ENCODE results near the gene APPBP2. TPM values are rescaled to one million over a fixed set of nuclear protein-coding genes. Genes with fewer than 3 reads are reported as not detected.
"Not testable (repeated sequence)": the region's sequence is repeated elsewhere in the genome, so short reads cannot be mapped to it uniquely, and the experiment has no call there.

APPBP2 gene
- 10 to 100 TPM; 45.5 to 57.8 (median 55.8) TPM for polyA plus RNA-seq (ENCODE audit: insufficient read length in 4 of 4)

GRCh38 chr17:60525685-60526514 is at the start of gene APPBP2:
TSS of gene APPBP2 (minus strand) at chr17:60526242. CDS start at chr17:60525931, 311 bp downstream.
- peak; percentile 82 to 88 (median 86) for DNase-seq (ENCODE audit: low read depth in 4 of 4, low spot score in 3 of 4)

DNA sequence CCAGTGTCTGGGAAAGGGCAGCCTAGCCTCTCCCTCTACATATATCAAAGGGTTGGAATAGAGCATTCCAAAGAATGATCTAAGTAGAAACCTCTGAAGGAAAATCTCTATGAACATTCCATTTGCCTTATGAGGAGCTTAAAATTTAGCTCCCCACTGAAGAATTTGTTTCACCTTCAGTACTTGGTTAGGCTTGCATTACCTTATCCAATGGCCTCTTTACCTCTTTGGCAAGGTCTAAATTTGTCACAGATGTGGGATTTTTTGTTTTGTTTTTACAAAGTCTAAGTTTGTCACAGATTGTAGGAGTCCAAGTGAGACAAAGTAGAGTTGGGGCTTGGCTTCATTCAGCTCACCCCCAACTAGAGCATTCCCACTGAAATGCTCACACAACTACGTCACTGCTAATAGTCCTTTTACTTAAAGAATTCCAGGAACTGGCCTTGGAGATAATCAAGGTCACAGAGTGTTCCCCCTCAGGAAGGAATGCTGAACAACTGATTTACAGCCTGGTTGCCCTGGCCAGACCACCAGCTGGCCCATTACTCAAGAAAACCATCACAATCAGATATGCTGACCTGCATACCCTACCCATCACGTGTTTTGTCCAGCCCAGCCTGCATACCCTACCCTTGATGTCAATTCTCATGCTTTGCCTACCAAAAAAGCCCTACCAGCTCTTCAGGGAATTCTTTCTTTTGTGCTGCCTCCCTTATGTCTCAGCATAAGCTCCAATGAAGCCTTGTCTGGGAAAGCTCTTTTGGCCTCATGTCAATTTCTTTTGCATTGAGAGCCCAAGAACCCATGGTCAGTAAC is 47.4 kb upstream of the APPBP2 start:
- no peak for DNase-seq (ENCODE audit: low read depth in 4 of 4, low spot score in 3 of 4)

GRCh38 chr17:60565233-60565632 is 39.2 kb upstream of the APPBP2 start:
- no peak for DNase-seq (ENCODE audit: low read depth in 4 of 4, low spot score in 3 of 4)

- no peak for DNase-seq (ENCODE audit: low read depth in 4 of 4, low spot score in 3 of 4)
Measured at GRCh38 chr17:60563743-60564142, 37.7 kb upstream of the APPBP2 start.

GRCh38 chr17:60562421-60562820 is 36.4 kb upstream of the APPBP2 start:
- DNase-seq (ENCODE audit: low read depth in 4 of 4, low spot score in 3 of 4), result no peak

- DNase-seq (ENCODE audit: low read depth in 4 of 4, low spot score in 3 of 4), result no peak
Measured at GRCh38 chr17:60560860-60561257, 34.8 kb upstream of the APPBP2 start.

- no peak for DNase-seq (ENCODE audit: low read depth in 4 of 4, low spot score in 3 of 4)
Measured at GRCh38 chr17:60559995-60560859, 34.2 kb upstream of the APPBP2 start.

DNA sequence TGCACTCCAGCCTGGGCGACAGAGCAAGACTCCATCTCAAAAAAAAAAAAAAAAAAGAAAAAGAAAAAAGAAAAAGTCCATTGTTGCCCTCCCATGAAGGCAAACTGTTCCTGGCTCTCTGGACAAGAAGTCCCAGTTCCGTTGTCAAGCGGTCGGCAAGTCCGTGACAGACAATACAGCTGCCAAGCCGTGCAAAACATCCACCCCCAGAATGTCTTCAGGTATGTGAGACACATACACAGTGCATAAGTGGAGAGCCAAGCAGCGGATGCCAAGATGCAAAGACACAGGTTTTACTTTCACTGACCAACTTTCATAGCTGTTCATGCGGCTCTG is 33.6 kb upstream of the APPBP2 start:
- DNase-seq (ENCODE audit: low read depth in 4 of 4, low spot score in 3 of 4), result no peak

GRCh38 chr17:60557805-60558204 is 31.8 kb upstream of the APPBP2 start:
- DNase-seq (ENCODE audit: low read depth in 4 of 4, low spot score in 3 of 4), result no peak

GRCh38 chr17:60555786-60556185 is 29.7 kb upstream of the APPBP2 start:
- DNase-seq (ENCODE audit: low read depth in 4 of 4, low spot score in 3 of 4), result no peak

- no peak for DNase-seq (ENCODE audit: low read depth in 4 of 4, low spot score in 3 of 4)
Measured at GRCh38 chr17:60554377-60554788, 28.3 kb upstream of the APPBP2 start.

- DNase-seq (ENCODE audit: low read depth in 4 of 4, low spot score in 3 of 4), result not testable (repeated sequence)
Measured at GRCh38 chr17:60552255-60552654, 26.2 kb upstream of the APPBP2 start.

- no peak for DNase-seq (ENCODE audit: low read depth in 4 of 4, low spot score in 3 of 4)
Measured at GRCh38 chr17:60548990-60549389, 22.9 kb upstream of the APPBP2 start.

DNA sequence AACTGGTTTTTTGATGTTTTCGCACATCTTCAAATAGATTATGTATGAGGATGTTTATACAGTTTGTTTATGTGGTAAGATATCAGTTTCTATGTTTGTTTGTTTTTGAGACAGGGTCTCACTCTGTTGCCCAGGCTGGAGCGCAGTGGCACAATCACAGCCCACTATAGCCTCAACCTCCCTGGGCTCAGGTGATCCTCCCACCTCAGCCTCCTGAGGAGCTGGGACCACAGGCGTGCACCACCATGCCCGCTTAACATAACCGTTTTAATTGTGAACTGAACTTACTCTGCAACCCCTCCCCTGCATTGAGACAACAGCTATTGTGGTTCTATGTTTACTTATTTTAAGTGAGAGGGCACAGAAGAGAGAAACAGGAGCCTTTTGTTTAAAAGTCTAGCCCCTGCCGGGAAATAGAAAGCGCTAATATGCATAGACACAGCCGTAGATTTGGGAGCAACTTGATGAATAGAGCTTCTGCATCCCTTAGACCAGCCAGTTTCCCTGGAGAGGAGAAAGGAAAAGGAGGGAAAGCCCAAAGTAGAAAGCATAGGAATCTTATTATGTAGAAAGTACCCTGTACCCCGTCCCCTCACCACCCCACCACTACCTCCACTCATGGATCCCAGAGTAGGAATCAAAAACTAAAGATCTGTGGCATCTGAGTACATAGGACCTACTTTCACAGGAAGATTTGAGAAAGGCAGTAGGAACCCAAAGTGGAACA is 19.6 kb upstream of the APPBP2 start:
- no peak for DNase-seq (ENCODE audit: low read depth in 4 of 4, low spot score in 3 of 4)

- no peak for DNase-seq (ENCODE audit: low read depth in 4 of 4, low spot score in 3 of 4)
Measured at GRCh38 chr17:60542071-60542470, 16.0 kb upstream of the APPBP2 start.

DNA sequence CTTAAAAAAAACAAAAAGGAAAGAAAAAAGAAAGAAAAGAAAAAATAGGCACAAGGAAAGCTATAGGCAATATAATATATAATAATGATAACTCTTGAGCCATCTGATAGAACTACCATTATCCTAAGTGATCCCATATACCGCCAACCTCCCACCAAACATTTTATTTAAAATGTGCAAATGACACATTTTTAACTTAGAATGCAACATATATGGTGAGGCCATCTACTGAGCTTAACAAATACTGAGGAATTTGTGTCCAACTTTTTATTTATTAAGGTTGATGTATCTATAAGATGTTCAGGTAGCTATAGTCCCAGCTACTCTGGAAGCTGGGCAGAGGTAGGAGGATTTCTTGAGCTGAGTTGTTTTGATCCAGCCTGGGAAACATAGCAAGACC is 14.4 kb upstream of the APPBP2 start:
- no peak for DNase-seq (ENCODE audit: low read depth in 4 of 4, low spot score in 3 of 4)

GRCh38 chr17:60539807-60540206 is 13.8 kb upstream of the APPBP2 start:
- DNase-seq (ENCODE audit: low read depth in 4 of 4, low spot score in 3 of 4), result no peak

DNA sequence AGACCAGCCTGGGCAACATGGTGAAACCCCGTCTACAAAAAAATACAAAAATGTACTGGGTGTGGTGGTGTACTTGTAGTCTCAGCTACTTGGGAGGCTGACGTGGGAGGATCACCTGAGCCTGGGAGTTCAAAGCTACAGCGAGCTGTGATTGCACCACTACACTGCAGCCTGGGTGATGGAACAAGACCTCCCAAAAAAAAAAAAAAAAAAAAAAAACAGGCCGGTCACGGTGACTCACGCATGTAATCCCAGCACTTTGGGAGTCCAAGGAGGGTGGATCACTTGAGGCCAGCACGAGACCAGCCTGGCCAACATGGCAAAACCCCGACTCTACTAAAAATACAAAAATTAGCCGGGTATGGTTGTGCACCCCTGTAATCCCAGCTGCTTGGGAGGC is 12.7 kb upstream of the APPBP2 start:
- DNase-seq (ENCODE audit: low read depth in 4 of 4, low spot score in 3 of 4), result no peak

DNA sequence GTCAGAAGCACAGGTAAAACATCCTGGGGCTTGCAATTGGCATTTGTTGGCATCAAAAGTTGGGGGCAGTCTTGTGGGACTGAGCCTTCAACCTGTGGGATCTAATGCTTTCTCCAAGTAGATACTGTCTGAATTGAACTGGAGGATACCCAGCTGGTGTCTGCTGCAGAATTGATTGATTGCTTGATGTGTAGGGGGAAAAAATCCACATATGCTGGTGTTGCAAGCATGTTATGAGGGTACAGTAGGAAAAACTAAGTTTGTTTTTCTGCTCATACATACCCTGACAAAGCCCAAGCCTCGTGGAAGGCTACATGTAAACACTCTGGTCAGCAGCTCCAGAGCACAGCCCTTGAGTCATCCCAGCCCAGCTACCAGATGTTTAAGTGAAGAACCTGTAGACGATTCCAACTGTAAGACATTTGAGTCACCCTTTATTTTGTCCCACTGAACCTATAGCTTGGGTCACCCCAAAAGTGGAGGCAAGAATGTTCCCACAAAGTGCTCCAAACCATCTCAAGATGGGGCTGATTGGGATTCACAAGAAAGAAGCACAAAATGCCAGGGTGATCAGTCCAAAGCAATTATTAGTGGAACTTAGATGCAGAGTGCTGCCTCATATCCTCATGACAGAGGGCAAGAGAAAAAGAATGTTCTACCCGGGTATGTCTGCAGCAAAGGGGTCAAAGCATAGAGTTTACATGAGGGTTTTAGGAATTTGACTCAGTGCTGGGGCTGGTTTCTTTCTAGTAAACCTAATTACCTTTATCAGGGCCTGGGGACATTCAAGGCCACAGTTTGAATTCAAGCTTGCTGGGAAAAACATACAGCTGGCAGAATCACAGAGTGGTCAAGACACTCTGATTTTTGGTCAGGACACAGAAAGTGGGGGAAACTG is 9.6 kb upstream of the APPBP2 start:
- DNase-seq (ENCODE audit: low read depth in 4 of 4, low spot score in 3 of 4), result no peak
